ENCODE results near the gene SH3RF1.

DNA sequence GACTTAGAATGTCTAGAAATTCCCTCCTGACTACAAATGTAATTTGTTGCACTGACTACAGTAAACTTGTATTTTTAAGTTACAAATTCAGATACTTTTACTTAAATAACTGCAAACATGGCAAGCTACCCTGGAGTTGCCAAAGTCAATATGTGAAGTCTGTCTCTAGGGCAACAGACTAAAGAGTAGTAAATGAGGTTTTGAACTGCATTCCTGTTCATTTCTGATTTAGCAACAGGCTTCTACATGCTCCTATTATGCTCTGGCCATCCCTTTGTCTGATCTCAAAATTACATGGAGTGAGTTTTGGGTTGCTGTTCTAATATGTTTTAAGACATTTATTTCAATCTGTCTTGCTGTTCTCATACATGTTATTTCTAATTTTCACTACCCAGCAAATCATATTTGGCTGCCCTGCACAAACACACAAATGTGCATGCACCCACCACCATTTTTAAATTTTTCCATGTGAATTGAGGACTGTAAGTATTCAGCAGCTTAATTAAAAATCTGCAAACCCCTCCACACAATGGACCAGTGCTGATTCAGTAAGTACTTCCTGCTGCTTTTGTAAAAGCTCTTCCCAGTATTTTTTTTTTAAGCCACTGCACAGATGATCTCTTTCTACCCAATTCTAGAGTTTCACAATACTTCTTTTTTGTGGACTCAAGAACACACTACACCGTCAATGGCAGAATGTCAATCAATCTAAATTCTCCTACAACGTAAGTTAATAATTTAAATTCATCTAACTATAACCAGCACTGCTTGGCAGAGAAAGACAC, 26.7 kb downstream of the SH3RF1 start:
- no peak for TF ChIP-seq EZH2 (IDR thresholded peaks at IDR 0.05; ENCODE audit: borderline replicate concordance, low read length)
- TF ChIP-seq, protein P1, sequence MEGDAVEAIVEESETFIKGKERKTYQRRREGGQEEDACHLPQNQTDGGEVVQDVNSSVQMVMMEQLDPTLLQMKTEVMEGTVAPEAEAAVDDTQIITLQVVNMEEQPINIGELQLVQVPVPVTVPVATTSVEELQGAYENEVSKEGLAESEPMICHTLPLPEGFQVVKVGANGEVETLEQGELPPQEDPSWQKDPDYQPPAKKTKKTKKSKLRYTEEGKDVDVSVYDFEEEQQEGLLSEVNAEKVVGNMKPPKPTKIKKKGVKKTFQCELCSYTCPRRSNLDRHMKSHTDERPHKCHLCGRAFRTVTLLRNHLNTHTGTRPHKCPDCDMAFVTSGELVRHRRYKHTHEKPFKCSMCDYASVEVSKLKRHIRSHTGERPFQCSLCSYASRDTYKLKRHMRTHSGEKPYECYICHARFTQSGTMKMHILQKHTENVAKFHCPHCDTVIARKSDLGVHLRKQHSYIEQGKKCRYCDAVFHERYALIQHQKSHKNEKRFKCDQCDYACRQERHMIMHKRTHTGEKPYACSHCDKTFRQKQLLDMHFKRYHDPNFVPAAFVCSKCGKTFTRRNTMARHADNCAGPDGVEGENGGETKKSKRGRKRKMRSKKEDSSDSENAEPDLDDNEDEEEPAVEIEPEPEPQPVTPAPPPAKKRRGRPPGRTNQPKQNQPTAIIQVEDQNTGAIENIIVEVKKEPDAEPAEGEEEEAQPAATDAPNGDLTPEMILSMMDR (conservative IDR thresholded peaks at IDR 0.05 in 1 of 2, IDR thresholded peaks at IDR 0.05 in 1 of 2; ENCODE audit: extremely low read depth in 1 of 2, insufficient read depth in 1 of 2, low read depth in 1 of 2, low read length in 2 of 2): no peak
